Epithelial cell of esophagus (primary cell): ENCODE results near the gene PLGRKT.
"Not testable (repeated sequence)": the region's sequence is repeated elsewhere in the genome, so short reads cannot be mapped to it uniquely, and the experiment has no call there.

Experiments
- DNase-seq: peaks from one replicate; pipeline ENCODE4 v3.0.0; 2010; ENCODE audit warnings: low read depth
- H3K4me3 ChIP-seq: 2 replicates; pipeline ENCODE4 v1.5.1; 2011; ENCODE audit warnings: mild to moderate bottlenecking, low read length, control low read depth
- TF ChIP-seq, protein P1 (sequence below): IDR thresholded peaks from 2 replicates; pipeline ENCODE4 v1.5.1; 2011; ENCODE audit warnings: low read depth, mild to moderate bottlenecking, low read length, control low read depth, inconsistent platforms; ENCODE audit not compliant: insufficient read depth; ENCODE audit errors: missing control alignments

Gene PLGRKT

DNA sequence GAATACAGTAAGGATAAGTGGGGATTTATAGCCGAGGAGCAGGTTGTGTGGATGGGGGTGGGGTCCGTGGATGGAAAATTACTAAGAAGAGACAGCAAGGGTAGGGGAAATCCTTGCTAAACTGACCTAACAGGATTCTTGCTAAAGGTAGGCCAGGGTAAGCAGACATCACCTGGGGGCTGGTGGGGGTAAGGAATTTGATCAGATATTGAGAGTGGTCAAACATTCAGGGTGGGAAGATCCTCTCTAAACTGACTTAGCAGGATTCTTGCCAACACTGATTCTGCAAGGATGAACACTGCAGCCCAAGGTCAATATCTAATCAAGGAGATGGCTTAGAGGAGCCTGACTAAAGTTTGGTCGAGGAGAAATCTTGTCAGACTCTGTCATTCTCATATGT, 2.7 kb upstream of the PLGRKT start:
- no peak overlapping the region for H3K4me3 ChIP-seq
- TF ChIP-seq, protein P1, sequence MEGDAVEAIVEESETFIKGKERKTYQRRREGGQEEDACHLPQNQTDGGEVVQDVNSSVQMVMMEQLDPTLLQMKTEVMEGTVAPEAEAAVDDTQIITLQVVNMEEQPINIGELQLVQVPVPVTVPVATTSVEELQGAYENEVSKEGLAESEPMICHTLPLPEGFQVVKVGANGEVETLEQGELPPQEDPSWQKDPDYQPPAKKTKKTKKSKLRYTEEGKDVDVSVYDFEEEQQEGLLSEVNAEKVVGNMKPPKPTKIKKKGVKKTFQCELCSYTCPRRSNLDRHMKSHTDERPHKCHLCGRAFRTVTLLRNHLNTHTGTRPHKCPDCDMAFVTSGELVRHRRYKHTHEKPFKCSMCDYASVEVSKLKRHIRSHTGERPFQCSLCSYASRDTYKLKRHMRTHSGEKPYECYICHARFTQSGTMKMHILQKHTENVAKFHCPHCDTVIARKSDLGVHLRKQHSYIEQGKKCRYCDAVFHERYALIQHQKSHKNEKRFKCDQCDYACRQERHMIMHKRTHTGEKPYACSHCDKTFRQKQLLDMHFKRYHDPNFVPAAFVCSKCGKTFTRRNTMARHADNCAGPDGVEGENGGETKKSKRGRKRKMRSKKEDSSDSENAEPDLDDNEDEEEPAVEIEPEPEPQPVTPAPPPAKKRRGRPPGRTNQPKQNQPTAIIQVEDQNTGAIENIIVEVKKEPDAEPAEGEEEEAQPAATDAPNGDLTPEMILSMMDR: no peak
- no peak for DNase-seq

DNA sequence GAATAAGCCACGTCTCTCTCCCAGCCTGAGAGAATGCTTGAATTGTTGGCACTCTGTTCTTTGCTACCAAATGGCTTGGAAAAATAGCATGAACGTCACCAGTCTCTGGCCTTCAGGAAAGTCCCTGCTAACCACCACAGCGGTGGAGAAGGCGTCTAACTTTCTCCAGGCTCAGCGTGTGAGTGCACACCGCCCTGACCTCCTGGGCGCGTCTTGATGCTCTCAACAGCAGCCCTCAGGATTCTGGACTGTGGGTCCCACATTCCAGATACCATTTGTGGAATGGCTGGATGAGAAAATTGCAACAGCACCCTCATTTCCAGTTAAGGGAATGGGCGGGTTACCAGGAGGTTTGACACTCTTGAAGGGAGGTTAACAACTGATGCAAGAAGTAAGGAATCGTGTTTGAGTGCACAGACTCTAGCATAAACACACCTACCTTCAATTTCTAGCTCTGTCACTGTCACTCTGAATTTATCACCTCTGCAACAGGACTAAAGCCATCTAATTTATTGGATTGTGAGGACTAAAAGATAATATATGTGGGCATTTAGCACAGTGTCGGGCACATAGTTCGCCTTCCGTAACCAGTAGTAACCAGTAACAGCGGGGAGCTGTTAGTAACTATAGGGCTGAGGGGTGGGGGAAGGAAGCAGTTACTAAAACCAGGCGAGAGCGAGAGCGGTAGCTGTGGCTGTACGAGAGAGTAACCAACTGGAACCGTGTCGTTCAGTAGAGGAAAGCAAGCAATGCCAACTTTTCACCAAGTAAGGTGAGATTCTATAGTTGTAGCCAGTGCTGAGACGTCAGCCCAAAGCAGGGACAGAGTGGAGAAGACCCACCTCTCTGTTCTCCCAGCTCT, 807 bp upstream of the PLGRKT start:
- TF ChIP-seq, protein P1: no peak
- peak overlapping the region; percentile 73 for H3K4me3 ChIP-seq
- DNase-seq: peak; percentile 38

- TF ChIP-seq, protein P1: no peak
These were observed 1.3 kb downstream of the PLGRKT start for GRCh38 chr9:5436441-5436840.

GRCh38 chr9:5435912-5436311, 1.8 kb downstream of the PLGRKT start:
- H3K4me3 ChIP-seq: no peak overlapping the region
- TF ChIP-seq, protein P1: no peak
- no peak for DNase-seq

More at GRCh38 chr9:5436441-5436840, 1.3 kb downstream of the PLGRKT start:
- H3K4me3 ChIP-seq: peak overlapping the region; percentile 73
- DNase-seq: no peak

DNA sequence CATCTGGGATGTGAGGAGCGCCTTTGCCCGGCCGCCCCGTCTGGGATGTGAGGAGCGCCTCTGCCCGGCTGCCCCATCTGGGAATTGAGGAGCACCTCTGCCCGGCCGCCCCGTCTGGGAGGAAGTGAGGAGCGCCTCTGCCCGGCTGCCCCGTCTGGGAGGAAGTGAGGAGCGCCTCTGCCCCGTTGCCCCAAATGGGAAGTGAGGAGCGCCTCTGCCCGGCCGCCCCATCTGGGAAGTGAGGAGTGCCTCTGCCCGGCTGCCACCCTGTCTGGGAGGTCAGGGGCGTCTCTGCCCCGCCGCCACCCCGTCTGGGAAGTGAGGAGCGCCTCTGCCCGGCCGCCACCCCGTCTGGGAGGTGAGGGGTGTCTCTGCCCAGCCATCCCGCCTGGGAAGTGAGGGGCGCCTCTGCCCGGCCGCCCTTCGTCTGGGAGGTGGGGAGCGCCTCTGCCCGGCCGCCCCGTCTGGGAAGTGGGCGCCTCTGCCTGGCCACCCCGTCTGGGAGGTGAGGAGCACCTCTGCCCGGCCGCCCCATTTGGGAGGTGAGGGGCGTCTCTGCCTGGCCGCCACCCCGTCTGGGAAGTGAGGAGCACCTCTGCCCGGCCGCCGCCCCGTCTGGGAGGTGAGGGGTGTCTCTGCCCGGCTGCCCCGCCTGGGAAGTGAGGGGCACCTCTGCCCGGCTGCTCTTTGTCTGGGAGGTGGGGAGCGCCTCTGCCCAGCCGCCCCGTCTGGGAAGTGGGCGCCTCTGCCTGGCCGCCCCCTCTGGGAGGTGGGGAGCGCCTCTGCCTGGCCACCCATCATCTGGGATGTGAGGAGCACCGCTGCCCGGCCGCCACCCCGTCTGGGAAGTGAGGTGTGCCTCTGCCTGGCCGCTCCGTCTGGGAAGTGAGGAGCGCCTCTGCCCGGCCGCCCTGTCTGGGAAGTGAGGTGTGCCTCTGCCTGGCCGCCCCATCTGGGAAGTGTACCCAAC, 3.6 kb downstream of the PLGRKT start:
- not testable (repeated sequence) for DNase-seq, H3K4me3 ChIP-seq

- not testable (repeated sequence) for DNase-seq
These were observed 4.4 kb downstream of the PLGRKT start for GRCh38 chr9:5433328-5433727.

GRCh38 chr9:5432890-5433289, 4.8 kb downstream of the PLGRKT start:
- H3K4me3 ChIP-seq, DNase-seq: not testable (repeated sequence)

More at GRCh38 chr9:5433328-5433727, 4.4 kb downstream of the PLGRKT start:
- not testable (repeated sequence) for H3K4me3 ChIP-seq

DNA sequence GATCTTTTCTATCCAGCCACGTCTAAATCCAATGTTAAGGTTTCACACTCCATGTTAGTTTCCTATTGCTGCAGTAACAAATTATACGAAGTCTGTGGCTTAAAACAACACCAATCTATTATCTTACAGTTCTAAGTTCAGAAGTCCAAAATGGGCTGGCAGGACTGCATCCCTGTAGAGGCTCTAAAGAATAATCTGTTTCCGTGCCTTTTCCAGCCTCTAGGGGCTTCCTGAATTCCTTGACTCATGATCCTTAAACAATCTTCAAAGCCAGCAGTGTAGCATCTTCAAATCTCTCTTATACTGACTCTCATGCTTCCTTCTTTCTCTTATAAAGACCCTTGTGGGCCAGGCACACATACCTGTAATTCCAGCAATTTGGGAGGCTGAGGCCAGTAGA, 6.8 kb downstream of the PLGRKT start:
- TF ChIP-seq, protein P1: no peak
- no peak overlapping the region for H3K4me3 ChIP-seq
- DNase-seq: no peak
